HG02642 (cell line): ENCODE measurements around the gene GALNT8.
"Not testable (repeated sequence)": the region's sequence is repeated elsewhere in the genome, so short reads cannot be mapped to it uniquely, and the experiment has no call there.

ENCODE experiments used
- ATAC-seq: cut with Tn5 transposase; IDR thresholded peaks from one replicate; pipeline ENCODE4 v1.9.1; 2021; ENCODE audit warnings: mild to moderate bottlenecking; ENCODE audit not compliant: unreplicated experiment, poor library complexity

Gene GALNT8, protein sequence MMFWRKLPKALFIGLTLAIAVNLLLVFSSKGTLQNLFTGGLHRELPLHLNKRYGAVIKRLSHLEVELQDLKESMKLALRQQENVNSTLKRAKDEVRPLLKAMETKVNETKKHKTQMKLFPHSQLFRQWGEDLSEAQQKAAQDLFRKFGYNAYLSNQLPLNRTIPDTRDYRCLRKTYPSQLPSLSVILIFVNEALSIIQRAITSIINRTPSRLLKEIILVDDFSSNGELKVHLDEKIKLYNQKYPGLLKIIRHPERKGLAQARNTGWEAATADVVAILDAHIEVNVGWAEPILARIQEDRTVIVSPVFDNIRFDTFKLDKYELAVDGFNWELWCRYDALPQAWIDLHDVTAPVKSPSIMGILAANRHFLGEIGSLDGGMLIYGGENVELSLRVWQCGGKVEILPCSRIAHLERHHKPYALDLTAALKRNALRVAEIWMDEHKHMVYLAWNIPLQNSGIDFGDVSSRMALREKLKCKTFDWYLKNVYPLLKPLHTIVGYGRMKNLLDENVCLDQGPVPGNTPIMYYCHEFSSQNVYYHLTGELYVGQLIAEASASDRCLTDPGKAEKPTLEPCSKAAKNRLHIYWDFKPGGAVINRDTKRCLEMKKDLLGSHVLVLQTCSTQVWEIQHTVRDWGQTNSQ

DNA sequence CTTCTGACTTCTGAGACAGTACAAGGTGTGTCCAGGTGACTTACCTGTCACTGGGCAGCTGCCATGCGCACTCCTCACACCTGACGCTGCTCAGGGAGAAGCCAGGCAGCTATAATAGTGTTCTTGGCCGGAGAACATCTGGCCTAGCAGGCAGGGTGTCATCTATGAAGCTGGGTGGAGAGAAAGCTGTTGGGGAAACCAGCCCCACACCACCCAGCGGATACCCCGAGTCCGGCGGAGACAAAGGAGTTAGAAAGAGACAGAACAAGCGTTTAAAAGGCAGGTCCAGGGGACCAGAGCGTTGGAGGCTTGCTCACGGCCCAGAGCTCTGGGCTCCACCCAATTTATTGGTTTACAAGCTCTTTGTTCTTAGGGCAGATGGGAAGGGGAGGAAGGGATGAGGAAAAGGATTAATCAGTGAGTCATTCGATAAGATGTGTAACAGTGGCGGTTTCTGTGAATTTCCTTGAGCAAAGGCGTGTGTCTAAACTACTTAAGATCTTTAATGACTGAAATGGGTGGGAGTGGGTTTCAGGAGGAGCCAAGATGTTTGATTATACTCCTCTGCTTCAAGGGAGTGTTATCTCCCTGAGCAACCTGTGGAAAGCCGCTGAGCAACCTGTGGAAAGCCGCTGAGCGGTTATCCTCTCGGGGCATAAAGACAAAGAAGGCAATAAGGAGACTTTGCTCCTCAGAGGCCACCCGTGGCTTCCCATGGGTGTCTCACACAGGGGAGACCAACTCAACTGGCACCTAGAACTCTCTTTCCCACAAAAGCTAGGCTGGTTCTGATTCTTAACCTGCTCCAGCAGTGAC lies at the start of gene GALNT8:
Gene GALNT8 (plus strand): TSS at position 580 of the 816 bp plus-strand sequence. CDS start 278 bp downstream, outside the sequence.
- ATAC-seq, result no peak

DNA sequence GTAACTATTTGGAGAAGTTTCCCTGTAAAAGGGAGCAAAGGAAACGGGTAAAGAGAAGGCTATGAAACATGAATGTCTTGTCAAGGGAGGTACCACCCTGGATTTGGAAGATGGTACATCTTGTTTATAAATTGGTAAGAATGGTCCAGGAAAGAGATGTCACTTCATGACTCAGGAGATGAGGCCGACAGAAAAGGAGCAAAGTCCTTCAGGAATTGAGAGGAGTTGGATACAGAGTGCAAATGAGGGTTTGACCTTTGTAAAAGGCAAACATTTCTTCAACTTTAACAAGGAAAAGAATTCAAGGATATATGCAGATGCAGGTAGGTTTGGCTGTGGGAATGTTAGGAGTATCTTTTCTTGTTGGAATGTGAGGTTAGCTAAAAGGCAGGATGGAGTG lies 40.5 kb upstream of the GALNT8 start:
- no peak for ATAC-seq

DNA sequence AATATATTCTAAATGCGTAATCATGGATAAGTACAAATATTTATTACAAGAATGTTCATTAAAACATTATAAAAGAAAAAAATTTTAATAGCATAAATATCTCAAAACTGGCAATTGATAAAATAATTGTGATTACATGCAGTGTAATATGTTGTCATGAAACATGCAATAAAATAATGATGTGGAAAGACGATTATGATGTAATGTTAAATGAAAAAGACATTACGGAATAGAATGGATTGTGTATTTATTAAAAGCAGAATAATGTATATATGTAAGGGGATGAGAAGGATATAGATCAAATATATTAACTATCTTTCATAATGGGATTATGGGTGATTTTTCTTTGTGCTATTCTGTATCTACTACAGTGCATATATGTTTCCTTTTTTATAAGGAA lies 38.5 kb upstream of the GALNT8 start:
- ATAC-seq, result no peak

DNA sequence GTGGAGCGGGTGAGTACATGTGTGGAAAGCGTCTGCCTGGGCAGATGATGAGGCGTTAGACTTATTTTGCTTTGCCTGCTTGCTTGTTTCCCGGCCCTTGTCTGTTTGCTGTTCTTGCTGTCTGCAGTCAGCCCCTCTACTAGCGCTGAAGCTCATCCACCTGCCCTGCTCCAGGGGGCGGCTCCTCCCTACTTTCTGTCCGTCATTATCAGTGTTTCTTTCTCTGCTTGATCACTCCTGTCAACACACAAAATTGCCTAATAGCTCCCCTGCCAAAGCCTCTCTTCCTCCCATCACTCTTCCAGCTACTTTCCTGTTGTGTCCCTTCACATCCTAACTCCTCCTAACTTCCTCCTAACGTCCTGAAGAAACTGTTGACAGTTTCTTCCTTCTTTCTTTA lies 34.9 kb upstream of the GALNT8 start:
- no peak for ATAC-seq

DNA sequence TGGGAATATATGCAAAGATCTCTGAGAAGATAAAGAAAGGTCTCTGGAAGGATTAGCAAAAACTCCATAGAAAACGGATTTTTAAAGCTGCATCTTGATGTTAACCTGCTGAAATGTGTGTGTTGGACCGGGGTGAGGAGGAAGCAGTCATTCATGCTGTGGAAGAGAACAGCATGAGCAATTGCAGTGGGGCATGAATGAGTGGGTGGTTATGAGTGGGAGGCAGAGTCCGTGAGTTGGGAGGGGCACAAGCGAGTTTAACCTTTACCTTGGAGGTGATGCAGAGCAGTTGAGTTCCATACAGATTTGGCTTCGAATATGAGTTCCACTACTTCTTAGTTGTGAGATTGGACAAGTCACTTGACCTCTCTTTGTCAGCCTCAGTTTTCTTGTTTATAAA lies 29.4 kb upstream of the GALNT8 start:
- ATAC-seq, result no peak

DNA sequence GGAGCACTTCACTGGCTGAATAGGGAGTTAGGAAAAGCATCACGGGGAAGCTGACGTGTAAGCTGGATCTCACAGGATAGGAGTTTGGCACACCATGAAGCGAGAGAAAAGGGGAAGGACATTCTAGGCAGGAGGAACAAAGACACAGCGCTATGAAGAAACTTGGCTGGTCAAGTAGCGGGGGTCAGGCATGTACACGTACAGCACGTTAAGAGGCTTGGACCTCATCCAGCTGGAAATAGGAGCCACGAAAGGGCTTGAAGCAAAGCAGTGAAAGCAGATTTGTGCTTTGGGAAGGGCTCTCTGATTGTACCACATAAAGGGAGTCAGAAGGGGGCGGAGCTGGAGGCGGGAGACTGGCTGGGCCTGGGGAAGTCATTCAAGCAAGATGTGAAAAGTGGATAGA lies 19.6 kb upstream of the GALNT8 start:
- no peak for ATAC-seq

DNA sequence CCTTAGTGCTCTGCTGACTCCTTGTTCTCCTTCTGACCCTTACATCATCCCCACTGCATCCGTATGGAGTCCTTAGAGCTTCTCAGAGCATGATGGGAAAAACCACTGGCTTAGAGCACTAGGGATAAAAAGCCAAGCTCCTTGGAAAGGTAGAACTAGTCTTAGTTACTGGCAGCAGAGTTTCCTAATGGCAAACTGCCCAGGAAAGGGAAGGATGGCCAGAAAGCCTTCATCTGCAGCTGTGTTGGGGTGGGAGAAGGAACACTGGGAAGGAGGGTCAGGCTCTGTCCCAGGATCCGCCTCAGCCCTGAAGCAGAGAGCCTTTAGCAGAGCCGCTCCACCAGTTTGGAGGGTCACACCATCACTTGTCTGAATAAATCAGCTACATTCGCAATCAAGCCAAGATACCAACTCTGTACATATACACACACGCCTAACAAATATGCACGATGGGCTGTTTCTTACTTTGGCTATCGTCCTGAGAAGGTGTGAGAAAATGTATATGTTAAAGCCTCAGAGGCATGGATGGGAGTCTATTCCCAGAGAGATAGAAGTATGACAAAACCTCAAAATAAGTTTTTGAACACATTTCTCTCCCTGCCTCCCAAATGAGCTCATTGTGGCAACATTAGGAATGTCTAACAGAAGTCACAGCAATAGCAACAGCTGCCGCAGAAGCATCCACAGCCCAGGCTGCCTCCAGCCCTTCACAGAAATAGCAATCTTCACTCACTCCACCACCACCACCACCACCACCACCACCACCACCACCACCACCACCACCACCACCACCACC lies 18.6 kb upstream of the GALNT8 start:
- ATAC-seq, result no peak

DNA sequence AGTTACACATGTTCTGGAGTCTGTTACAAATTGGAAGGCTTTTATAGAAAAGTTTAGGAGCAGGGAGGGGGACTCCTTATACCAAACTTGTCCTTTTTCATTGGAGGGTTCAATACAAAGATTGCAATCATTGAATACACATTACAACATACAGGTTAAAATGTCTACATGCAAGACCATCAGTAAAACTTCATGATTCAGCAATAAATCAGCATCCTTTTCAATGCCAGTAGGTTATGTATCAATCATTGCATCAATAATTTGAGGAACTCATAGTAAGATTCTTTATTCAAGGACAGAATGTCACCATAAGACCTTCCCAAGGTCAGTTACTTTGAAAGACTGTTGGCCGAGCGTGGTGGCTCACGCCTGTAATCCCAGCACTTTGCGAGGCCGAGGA lies 16.5 kb upstream of the GALNT8 start:
- no peak for ATAC-seq

DNA sequence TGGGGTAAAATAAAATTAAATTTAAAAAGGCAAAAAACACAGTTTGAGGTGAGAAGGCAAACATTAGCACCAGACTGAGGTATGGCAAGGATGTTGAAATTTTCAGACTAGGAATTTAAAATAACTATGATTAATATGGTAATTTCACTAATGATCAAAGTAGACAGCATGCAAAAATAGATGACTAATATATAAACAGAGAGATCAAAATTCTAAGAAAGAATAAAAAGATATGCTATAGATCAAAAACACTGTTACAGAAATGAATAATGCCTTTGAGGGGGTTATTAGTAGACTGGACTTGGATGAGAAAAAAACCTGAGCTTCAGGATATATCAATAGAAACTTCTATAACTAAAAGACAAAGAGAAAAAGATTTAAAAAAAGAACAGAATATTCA lies 14.4 kb upstream of the GALNT8 start:
- no peak for ATAC-seq

DNA sequence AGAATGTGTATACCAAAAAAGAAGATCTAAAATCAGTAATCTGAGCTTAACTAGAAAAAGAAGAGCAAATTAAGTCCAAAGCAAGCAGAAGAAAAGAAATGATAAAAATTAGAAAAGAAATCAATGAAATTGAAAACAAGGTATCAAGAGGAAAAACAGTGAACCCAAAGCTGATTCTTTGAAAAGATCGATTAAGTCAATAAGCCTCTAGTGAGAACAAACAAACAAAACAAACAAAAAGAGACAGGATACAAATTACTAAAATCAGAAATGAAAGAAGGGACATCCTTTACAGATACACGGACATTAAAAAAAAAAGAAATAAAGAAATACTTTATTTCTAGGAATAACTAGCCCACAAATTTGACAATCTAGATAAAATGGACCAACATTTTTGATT lies 12.9 kb upstream of the GALNT8 start:
- ATAC-seq, result no peak

DNA sequence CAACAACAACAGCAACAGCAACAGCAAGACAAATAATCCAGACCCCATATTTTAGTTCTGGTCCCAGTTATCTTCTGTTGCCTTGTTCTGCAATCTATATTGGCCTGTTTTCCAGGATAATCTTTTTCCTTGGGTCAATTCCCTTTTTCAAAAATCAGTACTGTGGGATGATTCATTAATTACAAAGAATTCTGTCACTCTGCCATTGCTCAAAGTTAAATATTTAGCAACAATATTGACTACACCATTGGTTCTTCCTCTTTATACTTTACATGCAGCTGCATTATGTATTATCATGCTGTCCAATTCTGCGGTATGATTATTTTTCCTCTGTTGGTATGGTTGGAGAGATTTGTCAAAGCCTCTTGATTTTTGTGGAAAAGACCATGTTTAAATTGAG lies 10.1 kb upstream of the GALNT8 start:
- no peak for ATAC-seq

DNA sequence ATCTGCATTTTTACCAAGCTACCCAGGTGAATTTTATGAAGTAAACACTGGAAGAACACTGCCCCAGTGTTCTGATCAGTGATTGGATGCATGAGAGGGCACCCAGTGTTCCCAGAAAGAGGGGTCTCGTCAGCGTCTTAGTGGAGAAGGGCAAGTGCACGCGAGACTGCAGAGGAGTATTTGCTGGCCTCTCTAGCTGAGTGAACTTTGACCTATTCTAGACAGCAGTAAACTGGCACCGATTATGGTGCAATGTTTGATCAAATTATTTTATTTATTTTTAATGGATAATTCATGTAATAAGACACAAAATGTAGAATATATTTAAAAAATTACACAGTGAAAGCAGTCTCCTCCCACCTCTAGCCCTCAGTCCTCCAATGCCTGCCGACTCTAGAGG lies 5.3 kb upstream of the GALNT8 start:
- no peak for ATAC-seq

DNA sequence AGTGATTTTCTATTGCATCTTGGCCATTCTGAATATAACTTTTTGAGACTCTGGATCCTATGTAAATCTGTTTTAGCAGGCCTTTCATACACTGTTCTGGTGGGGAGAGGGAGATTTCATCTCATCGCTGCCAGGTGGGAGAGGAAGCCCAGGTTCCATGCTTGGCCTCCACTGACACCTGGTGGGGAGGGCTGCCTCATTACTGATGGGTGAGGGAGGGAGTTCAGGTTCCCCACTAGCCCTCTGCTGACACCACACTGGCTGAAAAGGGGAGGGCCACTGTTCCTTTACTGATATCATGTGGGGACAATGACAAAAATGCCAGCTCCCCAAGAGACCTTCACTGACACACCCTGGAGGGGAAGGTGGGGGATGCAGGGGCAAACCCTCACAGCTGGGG lies 2.4 kb upstream of the GALNT8 start:
- no peak for ATAC-seq

DNA sequence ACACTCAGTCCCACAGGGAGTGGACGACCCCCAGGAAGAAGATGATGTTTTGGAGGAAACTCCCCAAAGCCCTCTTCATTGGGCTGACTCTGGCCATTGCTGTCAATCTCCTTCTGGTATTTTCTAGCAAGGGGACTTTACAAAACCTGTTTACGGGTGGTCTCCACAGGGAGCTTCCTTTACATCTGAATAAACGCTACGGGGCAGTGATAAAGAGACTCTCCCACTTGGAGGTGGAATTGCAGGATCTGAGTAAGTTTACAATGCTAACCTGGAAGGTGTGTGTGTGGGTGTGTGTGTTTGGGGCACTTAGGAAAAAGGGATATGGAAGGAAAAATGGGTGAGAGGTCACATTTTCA lies 416 bp downstream of the GALNT8 start:
- ATAC-seq, result no peak

DNA sequence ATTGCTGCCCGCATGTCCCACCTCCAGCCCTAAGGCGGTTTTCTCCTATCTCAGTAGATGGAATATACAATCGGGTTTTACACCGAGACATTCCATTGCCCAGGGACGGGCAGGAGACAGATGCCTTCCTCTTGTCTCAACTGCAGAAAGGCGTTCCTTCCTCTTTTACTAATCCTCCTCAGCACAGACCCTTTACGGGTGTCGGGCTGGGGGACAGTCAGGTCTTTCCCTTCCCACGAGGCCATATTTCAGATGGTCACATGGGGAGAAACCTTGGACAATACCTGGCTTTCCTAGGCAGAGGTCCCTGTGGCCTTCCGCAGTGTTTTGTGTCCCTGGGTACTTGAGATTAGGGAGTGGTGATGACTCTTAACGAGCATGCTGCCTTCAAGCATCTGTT lies 1.4 kb downstream of the GALNT8 start:
- not testable (repeated sequence) for ATAC-seq

DNA sequence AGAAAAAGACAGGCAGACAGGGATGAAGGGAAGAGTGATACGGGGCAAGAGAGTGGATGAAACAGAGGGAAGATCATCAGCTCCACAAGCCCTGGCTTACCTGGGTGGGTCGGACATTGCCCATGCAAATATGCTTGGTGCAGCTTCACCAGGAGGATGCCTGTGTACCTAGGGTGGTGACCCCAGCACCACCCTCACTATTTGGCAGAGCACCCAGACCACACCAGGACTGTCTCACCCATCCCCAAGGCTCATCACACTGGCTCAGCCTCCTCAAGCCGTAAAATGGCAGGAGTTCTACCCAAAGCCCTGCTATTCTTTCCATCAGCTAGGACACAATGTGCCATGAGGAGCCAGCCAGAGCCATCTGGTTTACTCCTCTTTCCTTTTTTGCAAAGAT lies 3.0 kb downstream of the GALNT8 start:
- ATAC-seq, result no peak

DNA sequence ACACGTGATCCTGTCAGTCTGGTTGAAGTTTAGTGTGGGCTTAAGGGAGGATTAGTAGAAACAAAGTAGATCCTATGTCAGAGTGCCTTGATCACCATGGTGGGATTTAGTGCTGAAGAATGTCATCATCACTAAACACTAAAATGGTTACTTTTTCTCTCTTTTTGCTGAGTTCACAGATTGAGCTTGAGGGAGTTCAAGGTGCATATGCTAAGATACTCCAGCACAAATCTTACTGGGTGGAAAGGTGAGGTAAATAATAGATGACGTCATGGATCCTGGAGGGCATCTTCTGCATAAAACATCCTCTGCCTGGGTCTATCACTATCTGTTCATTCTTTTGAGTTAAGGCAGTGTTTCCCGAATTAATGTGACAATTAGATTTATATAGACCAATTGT lies 4.9 kb downstream of the GALNT8 start:
- no peak for ATAC-seq

DNA sequence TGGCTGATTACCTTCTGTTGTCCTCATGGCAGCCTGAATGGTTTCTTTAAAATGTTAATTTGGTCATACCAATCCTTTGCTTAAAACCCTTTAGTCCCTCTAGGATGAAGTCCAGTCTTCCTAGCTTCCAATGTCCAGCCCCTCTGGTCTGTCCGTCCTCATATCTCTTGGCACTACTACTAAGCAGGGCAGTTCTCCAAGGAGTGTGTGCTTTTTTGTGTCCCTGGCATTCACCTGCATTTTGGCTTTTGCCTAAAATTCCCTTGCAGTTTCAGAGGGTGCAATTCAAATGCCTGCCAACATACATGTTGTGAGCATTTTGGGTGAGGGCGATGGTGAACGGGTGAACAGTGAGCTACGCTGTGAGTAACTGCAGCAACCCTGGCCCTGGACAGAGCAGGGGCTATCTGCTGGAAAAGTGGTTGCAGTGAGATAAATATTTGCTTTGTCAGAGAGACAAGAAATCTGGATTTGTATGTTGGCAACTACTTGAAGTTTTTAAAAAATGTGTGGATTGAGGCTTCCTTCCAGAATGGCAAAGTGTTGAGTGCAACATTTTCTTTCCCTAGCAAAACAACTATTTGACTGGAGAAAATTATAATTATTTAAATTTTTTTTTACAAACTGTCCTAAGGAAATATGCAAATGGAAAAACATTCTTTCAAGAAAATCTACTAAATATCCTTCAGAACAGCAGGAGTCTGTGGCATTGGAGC lies 14.6 kb downstream of the GALNT8 start:
- ATAC-seq, result no peak

DNA sequence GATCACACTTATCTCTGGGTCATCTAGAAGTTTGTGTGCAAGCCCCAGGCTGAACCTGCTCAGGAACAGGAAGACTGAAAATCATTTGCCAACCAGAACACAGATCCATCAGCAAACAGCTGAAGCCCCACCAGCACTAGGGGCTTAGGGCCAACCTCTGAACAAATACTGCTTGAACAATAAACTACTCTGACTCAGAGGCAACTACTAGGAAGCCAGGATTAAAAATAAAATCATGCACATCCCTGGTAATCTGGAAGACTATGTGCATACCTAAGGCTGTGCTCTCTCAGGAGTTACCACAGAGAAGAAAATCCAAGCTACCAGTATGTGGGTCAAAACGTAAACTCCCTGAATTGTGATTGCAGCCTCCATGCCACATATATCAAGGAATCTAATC lies 15.9 kb downstream of the GALNT8 start:
- ATAC-seq, result no peak

DNA sequence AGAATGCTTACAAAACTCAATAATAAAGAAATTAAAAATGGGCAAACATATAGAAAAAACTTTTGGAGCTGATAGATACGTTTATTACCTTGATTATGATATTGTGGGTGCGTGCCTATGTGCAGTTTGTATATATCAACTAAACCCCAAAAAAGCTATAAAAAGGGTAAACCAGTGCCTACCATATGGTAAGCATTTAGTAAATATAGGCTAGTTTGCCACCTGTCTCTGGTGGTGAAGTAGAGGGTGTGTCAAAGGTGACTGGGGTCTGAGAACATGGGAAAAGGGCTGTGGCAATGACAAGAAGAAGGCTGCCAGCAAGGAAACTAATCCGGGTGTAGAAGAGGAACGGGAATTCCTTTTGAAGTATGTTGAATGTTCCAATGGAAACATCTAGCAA lies 18.3 kb downstream of the GALNT8 start:
- no peak for ATAC-seq
